Nephron progenitor cell (in vitro differentiated cells): ENCODE results near the gene MCIDAS.

Experiments used
- DNase-seq: peaks from one replicate; pipeline ENCODE4 v3.0.0; 2021
- H3K27ac Mint-ChIP-seq: 2 replicates; pipeline ENCODE4 v1.8.0; 2021; ENCODE audit warnings: mild to moderate bottlenecking, moderate library complexity, mixed read lengths
- H3K27me3 Mint-ChIP-seq: 2 replicates; pipeline ENCODE4 v1.8.0; 2021; ENCODE audit warnings: mild to moderate bottlenecking, low read depth, mixed read lengths; ENCODE audit not compliant: poor library complexity
- H3K36me3 Mint-ChIP-seq: 2 replicates; pipeline ENCODE4 v1.8.0; 2021; ENCODE audit warnings: low read depth, mixed read lengths
- H3K4me1 Mint-ChIP-seq: 2 replicates; pipeline ENCODE4 v1.8.0; 2021; ENCODE audit warnings: mixed read lengths
- H3K4me3 Mint-ChIP-seq: 2 replicates; pipeline ENCODE4 v1.8.0; 2021; ENCODE audit warnings: mild to moderate bottlenecking, moderate library complexity, mixed read lengths
- H3K9me3 Mint-ChIP-seq: 2 replicates; pipeline ENCODE4 v1.8.0; 2021; ENCODE audit warnings: mild to moderate bottlenecking, moderate library complexity, mixed read lengths
- CTCF ChIP-seq: fragments of 200-600 bp; sonication (generic); IDR thresholded peaks from 2 replicates; pipeline ENCODE4 v1.5.0; 2021; ENCODE audit warnings: antibody characterized with exemption

MCIDAS gene

GRCh38 chr5:55187370-55187769, 39.7 kb downstream of the MCIDAS start:
- peaks cover 36% of the 10 kb centered on the region for H3K27me3 Mint-ChIP-seq
- no peak overlapping the region for H3K27ac Mint-ChIP-seq
- no peak overlapping the region for H3K4me3 Mint-ChIP-seq
- no peak for TF ChIP-seq CTCF
- no peaks in the 10 kb centered on the region for H3K4me1 Mint-ChIP-seq
- DNase-seq, result no peak
- no peaks in the 10 kb centered on the region for H3K9me3 Mint-ChIP-seq
- H3K36me3 Mint-ChIP-seq, result no peaks in the 10 kb centered on the region

GRCh38 chr5:55180016-55180415, 47.1 kb downstream of the MCIDAS start:
- Mint-ChIP-seq H3K27me3 (peaks cover 80% of the 10 kb centered on the region), H3K27ac (no peak overlapping the region), H3K9me3 (no peaks in the 10 kb centered on the region), H3K4me1 (peaks cover 14% of the 10 kb centered on the region), H3K36me3 (no peaks in the 10 kb centered on the region), H3K4me3 (no peak overlapping the region)
- DNase-seq, result no peak
- no peak for TF ChIP-seq CTCF

- peaks cover 30% of the 10 kb centered on the region for H3K4me1 Mint-ChIP-seq
- no peak for DNase-seq
- no peaks in the 10 kb centered on the region for H3K9me3 Mint-ChIP-seq
- peak overlapping the region; percentile 72 for H3K4me3 Mint-ChIP-seq
- no peak overlapping the region for H3K27ac Mint-ChIP-seq
- no peak for TF ChIP-seq CTCF
- H3K36me3 Mint-ChIP-seq, result no peaks in the 10 kb centered on the region
- peaks cover 93% of the 10 kb centered on the region for H3K27me3 Mint-ChIP-seq
These were observed 50.0 kb downstream of the MCIDAS start for GRCh38 chr5:55177078-55177477.

GRCh38 chr5:55176176-55176818, 50.8 kb downstream of the MCIDAS start:
- Mint-ChIP-seq H3K4me1 (peaks cover 30% of the 10 kb centered on the region), H3K36me3 (no peaks in the 10 kb centered on the region), H3K9me3 (no peaks in the 10 kb centered on the region), H3K27me3 (peaks cover 85% of the 10 kb centered on the region), H3K27ac (no peak overlapping the region), H3K4me3 (peak overlapping the region; percentile 72)
- DNase-seq, result peak; percentile 82
- TF ChIP-seq CTCF, result peak; percentile 18

GRCh38 chr5:55175781-55176175, 51.3 kb downstream of the MCIDAS start:
- H3K27me3 Mint-ChIP-seq, result peaks cover 87% of the 10 kb centered on the region
- no peak overlapping the region for H3K27ac Mint-ChIP-seq
- peaks cover 30% of the 10 kb centered on the region for H3K4me1 Mint-ChIP-seq
- H3K4me3 Mint-ChIP-seq, result peak overlapping the region; percentile 72
- H3K9me3 Mint-ChIP-seq, result no peaks in the 10 kb centered on the region
- no peaks in the 10 kb centered on the region for H3K36me3 Mint-ChIP-seq
- no peak for TF ChIP-seq CTCF
- no peak for DNase-seq

- H3K27me3 Mint-ChIP-seq, result peaks cover 84% of the 10 kb centered on the region
- no peak for TF ChIP-seq CTCF
These were observed 53.4 kb downstream of the MCIDAS start for GRCh38 chr5:55173687-55174230.

More at GRCh38 chr5:55173687-55174230, 53.4 kb downstream of the MCIDAS start:
- Mint-ChIP-seq H3K36me3 (no peaks in the 10 kb centered on the region), H3K4me1 (peaks cover 30% of the 10 kb centered on the region), H3K27ac (no peak overlapping the region), H3K4me3 (peak overlapping the region; percentile 84), H3K9me3 (no peaks in the 10 kb centered on the region)
- no peak for DNase-seq
